ENCODE measurements around the gene CEP192.
"Not testable (repeated sequence)": the region's sequence is repeated elsewhere in the genome, so short reads cannot be mapped to it uniquely, and the experiment has no call there.

GRCh38 chr18:13098104-13098503, 106.9 kb downstream of the CEP192 start:
- not testable (repeated sequence) for TF ChIP-seq TAF1 (conservative IDR thresholded peaks at IDR 0.05); JUND (IDR thresholded peaks at IDR 0.05)
- TF ChIP-seq, protein P1, sequence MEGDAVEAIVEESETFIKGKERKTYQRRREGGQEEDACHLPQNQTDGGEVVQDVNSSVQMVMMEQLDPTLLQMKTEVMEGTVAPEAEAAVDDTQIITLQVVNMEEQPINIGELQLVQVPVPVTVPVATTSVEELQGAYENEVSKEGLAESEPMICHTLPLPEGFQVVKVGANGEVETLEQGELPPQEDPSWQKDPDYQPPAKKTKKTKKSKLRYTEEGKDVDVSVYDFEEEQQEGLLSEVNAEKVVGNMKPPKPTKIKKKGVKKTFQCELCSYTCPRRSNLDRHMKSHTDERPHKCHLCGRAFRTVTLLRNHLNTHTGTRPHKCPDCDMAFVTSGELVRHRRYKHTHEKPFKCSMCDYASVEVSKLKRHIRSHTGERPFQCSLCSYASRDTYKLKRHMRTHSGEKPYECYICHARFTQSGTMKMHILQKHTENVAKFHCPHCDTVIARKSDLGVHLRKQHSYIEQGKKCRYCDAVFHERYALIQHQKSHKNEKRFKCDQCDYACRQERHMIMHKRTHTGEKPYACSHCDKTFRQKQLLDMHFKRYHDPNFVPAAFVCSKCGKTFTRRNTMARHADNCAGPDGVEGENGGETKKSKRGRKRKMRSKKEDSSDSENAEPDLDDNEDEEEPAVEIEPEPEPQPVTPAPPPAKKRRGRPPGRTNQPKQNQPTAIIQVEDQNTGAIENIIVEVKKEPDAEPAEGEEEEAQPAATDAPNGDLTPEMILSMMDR (IDR thresholded peaks at IDR 0.05; ENCODE audit: low read depth, low read length, missing input control), result not testable (repeated sequence)

Data from liver (tissue), 3 donors.